A172 (cell line): ENCODE measurements around the gene PSMB2. TPM values are rescaled to one million over a fixed set of nuclear protein-coding genes. Genes with fewer than 3 reads are reported as not detected.

ENCODE experiments used
- DNase-seq: peaks from one replicate; pipeline ENCODE4 v3.0.0-alpha.2; 2015; ENCODE audit warnings: low spot score
- total RNA-seq: library from RNA; depleted of rRNA; stranded (reverse); fragments of >200 nt; shearing (Covaris generic); gene quantifications from 2 replicates; pipeline ENCODE4 v1.2.3, GENCODE V29; 2014

Gene PSMB2
- total RNA-seq, 1 experiment from 2014 or later = 46.6 TPM

- no peak for DNase-seq
Measured at GRCh38 chr1:35572296-35572695, 69.0 kb downstream of the PSMB2 start.

GRCh38 chr1:35571263-35571662, 70.1 kb downstream of the PSMB2 start:
- DNase-seq = no peak

- peak; percentile 50 for DNase-seq
Measured at GRCh38 chr1:35570589-35571137, 70.7 kb downstream of the PSMB2 start.

GRCh38 chr1:35569936-35570335, 71.4 kb downstream of the PSMB2 start:
- DNase-seq = peak; percentile 22

GRCh38 chr1:35568975-35569395, 72.3 kb downstream of the PSMB2 start:
- DNase-seq = peak; percentile 59

- no peak for DNase-seq
Measured at GRCh38 chr1:35567947-35568558, 73.3 kb downstream of the PSMB2 start.

GRCh38 chr1:35565742-35566133, 75.6 kb downstream of the PSMB2 start:
- DNase-seq = no peak

- DNase-seq = no peak
Measured at GRCh38 chr1:35564884-35565741, 76.2 kb downstream of the PSMB2 start.

- peak; percentile 50 for DNase-seq
Measured at GRCh38 chr1:35564037-35564883, 77.1 kb downstream of the PSMB2 start.

GRCh38 chr1:35563166-35563565, 78.2 kb downstream of the PSMB2 start:
- no peak for DNase-seq

GRCh38 chr1:35561972-35562680, 79.2 kb downstream of the PSMB2 start:
- no peak for DNase-seq

GRCh38 chr1:35561297-35561971, 79.9 kb downstream of the PSMB2 start:
- DNase-seq = no peak

GRCh38 chr1:35560256-35561225, 80.8 kb downstream of the PSMB2 start:
- DNase-seq = no peak

- no peak for DNase-seq
Measured at GRCh38 chr1:35559317-35559944, 81.9 kb downstream of the PSMB2 start.

- DNase-seq = no peak
Measured at GRCh38 chr1:35558374-35559316, 82.7 kb downstream of the PSMB2 start.

- DNase-seq = peak; percentile 86
Measured at GRCh38 chr1:35557611-35558373, 83.5 kb downstream of the PSMB2 start, which contains the start of gene NCDN. Gene NCDN (plus strand): TSS chr1:35557799. CDS start chr1:35558191, 392 bp downstream.

- peak; percentile 71 for DNase-seq
Measured at GRCh38 chr1:35557118-35557610, 84.2 kb downstream of the PSMB2 start, which contains the start of gene KIAA0319L. Gene KIAA0319L (minus strand): TSS chr1:35557403. CDS start chr1:35554491, 2,912 bp downstream.
